Breast epithelium (tissue), 4 donors: ENCODE results near the gene ITPRID1. TPM values are rescaled to one million over a fixed set of nuclear protein-coding genes. Genes with fewer than 3 reads are reported as not detected.
"Not testable (repeated sequence)": the region's sequence is repeated elsewhere in the genome, so short reads cannot be mapped to it uniquely, and the experiment has no call there.

Experiments
- DNase-seq, 2 donors: peaks; one replicate each; pipeline ENCODE4 v3.0.0-alpha.2; 2019; ENCODE audit warnings: low spot score in 2 of 2
- H3K27ac ChIP-seq, 2 donors: fragments of 200-600 bp; sonication (generic) in 1 of 2; one replicate each; pipeline ENCODE4 v1.5.1; 2016 to 2019; ENCODE audit warnings: mild to moderate bottlenecking in 1 of 2
- H3K27me3 ChIP-seq, 2 donors: fragments of 200-600 bp; sonication (generic) in 1 of 2; one replicate each; pipeline versions ENCODE4 v1.5.1 to v1.6.0; 2017 to 2019; ENCODE audit warnings: control low read depth in 1 of 2, mild to moderate bottlenecking in 1 of 2
- H3K36me3 ChIP-seq: fragments of 200-600 bp; one replicate; pipeline ENCODE4 v1.5.1; 2019
- H3K4me1 ChIP-seq, 2 donors: fragments of 200-600 bp; sonication (generic); one replicate each; pipeline ENCODE4 v1.5.1; 2016 to 2019; ENCODE audit warnings: control low read depth in 1 of 2
- H3K4me3 ChIP-seq, 3 donors: fragments of 200-600 bp; sonication (generic); 1 replicate in 2 of 3; 2 replicates in 1 of 3; pipeline ENCODE4 v1.5.1; 2016 to 2019; ENCODE audit warnings: mild to moderate bottlenecking in 3 of 3, moderate library complexity in 2 of 3
- H3K9me3 ChIP-seq, 2 donors: fragments of 200-600 bp; sonication (generic) in 1 of 2; one replicate each; pipeline ENCODE4 v1.5.1; 2016 to 2019; ENCODE audit warnings: control low read depth in 1 of 2
- CTCF ChIP-seq, 3 donors: fragments of 450-650 bp; IDR thresholded peaks; one replicate each; pipeline ENCODE4 v1.5.1; 2016 to 2017; ENCODE audit warnings: antibody characterized with exemption in 3 of 3, mild to moderate bottlenecking in 3 of 3, moderate library complexity in 3 of 3
- POLR2A ChIP-seq: fragments of 450-650 bp; IDR thresholded peaks from one replicate; pipeline ENCODE4 v1.6.1; 2016; ENCODE audit warnings: antibody characterized with exemption, mild to moderate bottlenecking, moderate library complexity
- POLR2AphosphoS5 ChIP-seq, 3 donors: sonication (generic); formaldehyde crosslinking; IDR thresholded peaks; one replicate each; pipeline ENCODE4 v1.6.1; 2017; ENCODE audit warnings: antibody characterized with exemption in 3 of 3
- intact Hi-C: fragments of 100-400 bp; cut with DNase I; formaldehyde crosslinking; loops from one replicate; pipeline ENCODE4 v1.15.1; 2023; ENCODE audit warnings: low total_unique reads
- total RNA-seq, 3 donors: library from RNA; depleted of rRNA; stranded (reverse); fragments of >200 nt; gene quantifications; one replicate each; pipeline ENCODE4 v1.1.0, GENCODE V29; 2016

The ITPRID1 gene
- total RNA-seq = 1 to 10 TPM in 2 of 3 donors, not detected in 1; 1.6 to 2.6 TPM

- TF ChIP-seq CTCF (IDR thresholded peaks at IDR 0.05) = no peak
- Histone ChIP-seq H3K4me1 (no peaks in the 10 kb centered on the region), H3K9me3 (no peaks in the 10 kb centered on the region), H3K27me3 (no peaks in the 10 kb centered on the region), H3K36me3 (no peaks in the 10 kb centered on the region), H3K4me3 (no peak within 1 kb of the TSS), H3K27ac (peak within 1 kb of the TSS in 1 of 2 donors; percentile 68)
- intact Hi-C loops = no loop called here
- no peak for DNase-seq
Measured at GRCh38 chr7:31513790-31514189, at the start of gene ITPRID1. TSS of gene ITPRID1 (plus strand) at chr7:31514090. CDS start at chr7:31553025, 38,935 bp downstream.

- H3K4me1 ChIP-seq = no peaks in the 10 kb centered on the region
- TF ChIP-seq CTCF (IDR thresholded peaks at IDR 0.05) (no peak), POLR2A (no peak), POLR2AphosphoS5 (IDR thresholded peaks at IDR 0.05) (no peak)
- no peak overlapping the region for H3K4me3 ChIP-seq
- no peaks in the 10 kb centered on the region for H3K36me3 ChIP-seq
- no peak overlapping the region for H3K27ac ChIP-seq
- no peaks in the 10 kb centered on the region for H3K27me3 ChIP-seq
- H3K9me3 ChIP-seq = no peaks in the 10 kb centered on the region
- no peak for DNase-seq
- intact Hi-C loops = no loop called here
Measured at GRCh38 chr7:31464601-31465000, 49.3 kb upstream of the ITPRID1 start.

GRCh38 chr7:31465285-31465684, 48.6 kb upstream of the ITPRID1 start:
- H3K27ac ChIP-seq = no peak overlapping the region
- H3K4me1 ChIP-seq = no peaks in the 10 kb centered on the region
- DNase-seq = no peak
- no peaks in the 10 kb centered on the region for H3K27me3 ChIP-seq
- H3K36me3 ChIP-seq = no peaks in the 10 kb centered on the region
- intact Hi-C loops = no loop called here
- H3K4me3 ChIP-seq = no peak overlapping the region
- no peaks in the 10 kb centered on the region for H3K9me3 ChIP-seq
- TF ChIP-seq POLR2AphosphoS5 (IDR thresholded peaks at IDR 0.05) (no peak), CTCF (IDR thresholded peaks at IDR 0.05) (no peak), POLR2A (no peak)

GRCh38 chr7:31466036-31466435, 47.9 kb upstream of the ITPRID1 start:
- intact Hi-C loops = no loop called here
- TF ChIP-seq POLR2AphosphoS5 (IDR thresholded peaks at IDR 0.05) (no peak), POLR2A (no peak), CTCF (IDR thresholded peaks at IDR 0.05) (no peak)
- Histone ChIP-seq H3K4me1 (no peaks in the 10 kb centered on the region), H3K27me3 (no peaks in the 10 kb centered on the region), H3K4me3 (no peak overlapping the region), H3K9me3 (no peaks in the 10 kb centered on the region), H3K36me3 (no peaks in the 10 kb centered on the region), H3K27ac (no peak overlapping the region)
- no peak for DNase-seq

- not testable (repeated sequence) for DNase-seq
Measured at GRCh38 chr7:31470883-31471282, 43.0 kb upstream of the ITPRID1 start.

GRCh38 chr7:31475368-31475767, 38.5 kb upstream of the ITPRID1 start:
- no peak for DNase-seq
- Histone ChIP-seq H3K36me3 (no peaks in the 10 kb centered on the region), H3K27ac (no peak overlapping the region), H3K4me3 (no peak overlapping the region), H3K27me3 (no peaks in the 10 kb centered on the region), H3K4me1 (no peaks in the 10 kb centered on the region), H3K9me3 (no peaks in the 10 kb centered on the region)
- intact Hi-C loops = no loop called here
- TF ChIP-seq POLR2AphosphoS5 (IDR thresholded peaks at IDR 0.05) (no peak), POLR2A (no peak), CTCF (IDR thresholded peaks at IDR 0.05) (no peak)

More at GRCh38 chr7:31470883-31471282, 43.0 kb upstream of the ITPRID1 start:
- H3K4me3 ChIP-seq, H3K9me3 ChIP-seq, H3K4me1 ChIP-seq, H3K36me3 ChIP-seq, H3K27ac ChIP-seq, H3K27me3 ChIP-seq, intact Hi-C loops: not testable (repeated sequence)
